ENCODE measurements around the gene DNAJC17.
A peak's percentile ranks its signal among the peaks of the same experiment; 100 is the strongest.

DNAJC17 gene

GRCh38 chr15:40768521-40769273, 38.6 kb downstream of the DNAJC17 start:
- DNase-seq (ENCODE audit: extremely low read depth in 1 of 2, low read depth in 1 of 2), result no peak

- no peak for DNase-seq (ENCODE audit: extremely low read depth in 1 of 2, low read depth in 1 of 2)
These were observed 39.3 kb downstream of the DNAJC17 start for GRCh38 chr15:40767838-40768500.

DNA sequence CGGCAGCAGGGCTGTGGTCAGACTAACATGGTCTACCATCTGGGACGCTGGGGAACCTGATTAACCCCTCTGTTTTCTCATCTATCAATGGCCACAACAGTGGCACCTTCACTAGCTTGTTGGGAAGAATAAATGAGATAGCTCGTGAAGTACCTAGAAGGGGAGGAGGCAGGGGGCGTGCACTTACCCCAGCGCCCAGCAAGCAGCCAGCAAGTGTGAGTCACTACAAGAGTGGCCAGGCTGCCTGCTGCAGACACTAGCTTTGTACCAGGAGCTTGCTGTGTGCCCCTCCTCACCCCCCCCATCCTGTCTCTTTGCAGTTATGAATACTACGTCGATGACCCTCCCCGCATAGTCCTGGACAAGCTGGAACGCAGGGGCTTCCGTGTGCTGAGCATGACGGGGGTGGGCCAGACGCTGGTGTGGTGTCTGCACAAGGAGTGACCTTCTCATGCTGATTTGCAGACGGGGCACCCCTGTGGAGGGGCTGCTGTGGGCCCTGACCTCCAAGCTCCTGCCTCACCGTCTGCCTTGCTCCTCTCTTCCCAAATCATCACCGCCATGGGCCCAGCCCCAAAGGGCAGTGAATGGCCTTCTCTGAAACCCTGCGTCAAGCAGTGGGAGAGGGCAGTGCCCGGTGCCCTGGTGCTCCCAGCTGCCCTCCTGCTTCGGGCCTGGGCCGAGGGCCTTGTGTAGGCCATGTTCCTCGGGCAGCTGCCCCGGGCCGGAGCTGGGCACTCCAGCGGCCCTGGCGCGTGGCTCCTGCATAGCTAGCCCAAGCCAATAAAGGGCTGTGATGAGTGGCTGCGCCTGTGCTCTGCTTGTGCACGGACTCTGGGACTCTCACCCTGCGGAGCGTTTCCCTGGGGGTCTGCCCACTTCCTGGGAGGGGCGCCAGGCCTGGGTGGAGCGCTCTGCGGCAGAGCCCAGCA, 40.1 kb downstream of the DNAJC17 start:
- no peak for DNase-seq (ENCODE audit: extremely low read depth in 1 of 2, low read depth in 1 of 2)

GRCh38 chr15:40766194-40766815, 41.0 kb downstream of the DNAJC17 start:
- DNase-seq (ENCODE audit: extremely low read depth in 1 of 2, low read depth in 1 of 2), result no peak

DNA sequence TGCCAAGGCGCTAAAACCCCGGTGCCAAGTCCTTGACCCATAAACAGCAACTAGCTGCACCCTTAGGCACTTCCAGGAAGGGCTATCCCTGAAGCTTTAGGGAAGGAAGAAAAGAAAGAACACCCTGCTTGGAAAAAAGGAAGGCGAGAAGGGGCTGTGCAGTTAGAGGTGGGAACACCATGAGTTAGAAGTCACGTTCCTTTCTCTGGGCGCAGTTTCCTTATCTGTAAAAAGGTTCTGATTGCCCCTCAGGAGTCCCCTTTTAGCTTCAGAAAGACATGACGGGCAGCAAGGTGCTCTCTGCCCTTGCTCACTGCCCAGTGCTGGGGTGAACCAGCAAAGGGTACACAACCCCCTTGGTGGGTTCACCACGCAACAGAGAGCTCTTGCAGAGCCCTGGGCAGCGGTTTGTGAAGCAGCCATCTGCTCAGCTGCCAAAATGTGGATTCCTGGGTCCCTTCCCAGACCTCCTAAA, 42.6 kb downstream of the DNAJC17 start:
- DNase-seq (ENCODE audit: extremely low read depth in 1 of 2, low read depth in 1 of 2), result no peak

- DNase-seq (ENCODE audit: extremely low read depth in 1 of 2, low read depth in 1 of 2), result no peak
These were observed 43.3 kb downstream of the DNAJC17 start, which contains the start of gene GCHFR for GRCh38 chr15:40763801-40764628. Gene GCHFR (plus strand): TSS chr15:40764068. CDS start chr15:40764181, 113 bp downstream.

GRCh38 chr15:40762919-40763800, 44.1 kb downstream of the DNAJC17 start:
- no peak for DNase-seq (ENCODE audit: extremely low read depth in 1 of 2, low read depth in 1 of 2)

GRCh38 chr15:40759961-40760360, 47.3 kb downstream of the DNAJC17 start:
- no peak for DNase-seq (ENCODE audit: extremely low read depth in 1 of 2, low read depth in 1 of 2)

GRCh38 chr15:40756938-40757337, 50.3 kb downstream of the DNAJC17 start:
- no peak for DNase-seq (ENCODE audit: extremely low read depth in 1 of 2, low read depth in 1 of 2)

- no peak for DNase-seq (ENCODE audit: extremely low read depth in 1 of 2, low read depth in 1 of 2)
These were observed 51.5 kb downstream of the DNAJC17 start for GRCh38 chr15:40755812-40756208.

DNA sequence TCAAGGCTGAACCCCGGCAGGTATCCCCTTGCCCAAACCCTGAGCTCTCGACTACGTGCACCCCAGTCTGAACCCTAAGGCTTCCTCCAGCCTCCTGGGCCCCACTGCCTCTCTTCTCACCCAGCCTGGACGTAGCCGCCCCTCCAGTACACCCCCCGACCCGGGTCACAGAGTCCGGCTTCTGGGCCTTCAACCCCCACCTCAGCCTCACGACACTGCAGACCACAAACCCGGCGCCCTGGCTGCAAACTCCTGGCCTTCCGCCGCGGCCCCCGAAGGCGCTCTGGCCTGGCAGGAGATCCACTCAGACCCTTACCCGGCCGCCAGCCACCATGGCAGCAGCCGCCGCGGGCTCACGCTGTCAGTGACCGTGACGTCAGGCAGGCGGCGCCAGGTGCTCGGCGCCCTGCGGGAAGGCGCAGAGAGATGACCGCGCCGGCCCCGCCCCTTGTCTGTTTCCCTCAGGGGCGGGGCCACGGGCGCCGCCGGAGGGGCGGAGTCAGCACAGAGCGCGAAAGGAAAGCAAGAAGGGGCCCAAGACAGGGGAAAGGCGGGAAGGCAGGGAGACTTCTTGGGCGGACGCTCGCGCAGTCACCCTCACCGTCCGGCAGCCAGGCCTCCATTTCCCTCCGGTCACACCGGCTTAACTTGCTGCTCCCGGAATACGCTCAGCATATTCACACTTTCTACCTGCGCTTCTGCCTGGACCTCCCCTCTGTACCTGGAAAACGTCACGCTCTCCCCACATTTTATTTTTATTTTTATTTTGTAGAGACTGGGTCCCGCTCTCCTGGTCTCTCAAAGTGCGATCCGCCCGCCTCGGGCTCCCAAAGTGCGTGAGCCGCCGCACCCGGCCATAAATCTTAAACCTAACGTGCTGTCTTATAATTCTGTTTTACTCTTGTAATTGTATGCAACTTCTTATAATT, 52.1 kb downstream of the DNAJC17 start, which contains the start of gene RMDN3:
Gene RMDN3, minus strand, starts transcription at position 372 of the 929 bp plus-strand sequence. CDS start 471 bp downstream, outside the sequence.
- DNase-seq (ENCODE audit: extremely low read depth in 1 of 2, low read depth in 1 of 2), result peak; percentile 84 to 86

DNA sequence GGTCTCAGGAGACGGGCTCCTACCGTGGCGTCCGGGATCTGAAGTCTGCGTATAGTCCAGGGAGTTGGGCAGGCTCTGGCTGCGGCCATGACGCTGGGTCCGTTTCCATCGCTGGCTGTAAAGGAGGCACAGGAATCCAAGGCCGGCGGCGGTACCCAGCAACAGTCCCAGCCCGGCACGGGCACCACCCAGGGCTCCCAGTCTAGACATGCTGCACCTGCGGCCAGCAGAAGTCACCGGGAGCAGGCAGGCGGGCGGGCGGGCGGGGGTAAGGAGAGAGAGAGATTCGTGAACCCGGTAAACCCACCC, 52.7 kb downstream of the DNAJC17 start:
- no peak for DNase-seq (ENCODE audit: extremely low read depth in 1 of 2, low read depth in 1 of 2)

DNA sequence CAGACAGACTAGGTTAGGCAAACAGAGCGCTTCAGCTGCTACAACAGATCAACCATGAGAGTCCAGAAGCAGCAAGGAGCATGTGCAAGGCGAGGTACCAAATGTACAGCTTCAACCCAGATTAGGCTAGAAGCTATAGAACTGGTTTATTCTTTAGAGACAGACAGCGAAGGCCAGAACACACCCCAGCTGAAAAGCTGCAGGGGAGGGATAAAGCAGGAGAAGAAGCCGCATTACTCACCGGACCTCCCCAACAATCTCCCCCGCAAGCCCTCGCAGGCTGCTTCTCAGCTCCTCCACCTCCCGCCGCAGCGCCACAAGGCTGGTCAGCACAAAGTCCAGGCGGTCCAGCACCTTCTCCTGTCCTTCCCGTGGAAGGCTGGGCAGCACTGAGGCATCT, 55.5 kb downstream of the DNAJC17 start:
- DNase-seq (ENCODE audit: extremely low read depth in 1 of 2, low read depth in 1 of 2), result no peak

DNA sequence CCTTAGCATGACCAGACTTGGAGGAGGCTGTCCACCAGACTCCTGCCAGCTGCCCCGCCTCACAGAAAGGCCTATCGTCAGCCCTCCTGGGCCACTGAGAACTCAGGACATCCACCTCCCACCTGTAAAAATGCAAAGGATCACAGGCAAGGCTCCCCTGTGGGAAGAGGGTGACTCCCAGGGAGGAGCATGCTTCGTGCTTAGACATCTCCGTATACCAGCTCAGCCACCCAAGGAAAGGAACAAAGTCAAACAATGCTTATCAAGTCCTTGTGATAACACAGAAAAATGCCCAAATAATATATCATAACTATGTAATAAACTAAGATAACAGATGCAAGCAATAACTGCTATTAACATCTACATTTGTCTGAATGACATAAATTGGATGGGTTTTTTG, 56.4 kb downstream of the DNAJC17 start:
- no peak for DNase-seq (ENCODE audit: extremely low read depth in 1 of 2, low read depth in 1 of 2)

DNA sequence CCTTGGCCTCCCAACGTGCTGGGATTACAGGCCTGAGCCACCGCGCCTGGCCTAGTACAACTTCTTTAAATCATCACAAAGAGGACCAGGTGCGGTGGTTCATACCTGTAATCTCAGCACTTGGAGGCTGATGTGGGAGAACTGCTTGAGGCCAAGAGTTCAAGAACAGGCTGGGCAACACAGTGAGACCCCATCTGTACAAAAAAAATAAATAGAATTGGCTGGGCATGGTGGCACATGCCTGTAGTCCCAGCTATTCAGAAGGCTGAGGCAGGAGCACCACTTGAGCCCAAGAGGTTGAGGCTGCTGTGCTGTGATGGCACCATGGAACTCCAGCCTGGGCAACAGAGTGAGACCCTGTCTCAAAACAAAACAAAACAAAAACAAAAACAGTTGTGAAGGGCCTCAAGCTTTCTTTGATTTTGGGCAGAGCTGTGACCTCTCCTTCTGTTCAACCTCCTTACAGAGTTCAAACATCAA, 58.1 kb downstream of the DNAJC17 start:
- DNase-seq (ENCODE audit: extremely low read depth in 1 of 2, low read depth in 1 of 2), result no peak

DNA sequence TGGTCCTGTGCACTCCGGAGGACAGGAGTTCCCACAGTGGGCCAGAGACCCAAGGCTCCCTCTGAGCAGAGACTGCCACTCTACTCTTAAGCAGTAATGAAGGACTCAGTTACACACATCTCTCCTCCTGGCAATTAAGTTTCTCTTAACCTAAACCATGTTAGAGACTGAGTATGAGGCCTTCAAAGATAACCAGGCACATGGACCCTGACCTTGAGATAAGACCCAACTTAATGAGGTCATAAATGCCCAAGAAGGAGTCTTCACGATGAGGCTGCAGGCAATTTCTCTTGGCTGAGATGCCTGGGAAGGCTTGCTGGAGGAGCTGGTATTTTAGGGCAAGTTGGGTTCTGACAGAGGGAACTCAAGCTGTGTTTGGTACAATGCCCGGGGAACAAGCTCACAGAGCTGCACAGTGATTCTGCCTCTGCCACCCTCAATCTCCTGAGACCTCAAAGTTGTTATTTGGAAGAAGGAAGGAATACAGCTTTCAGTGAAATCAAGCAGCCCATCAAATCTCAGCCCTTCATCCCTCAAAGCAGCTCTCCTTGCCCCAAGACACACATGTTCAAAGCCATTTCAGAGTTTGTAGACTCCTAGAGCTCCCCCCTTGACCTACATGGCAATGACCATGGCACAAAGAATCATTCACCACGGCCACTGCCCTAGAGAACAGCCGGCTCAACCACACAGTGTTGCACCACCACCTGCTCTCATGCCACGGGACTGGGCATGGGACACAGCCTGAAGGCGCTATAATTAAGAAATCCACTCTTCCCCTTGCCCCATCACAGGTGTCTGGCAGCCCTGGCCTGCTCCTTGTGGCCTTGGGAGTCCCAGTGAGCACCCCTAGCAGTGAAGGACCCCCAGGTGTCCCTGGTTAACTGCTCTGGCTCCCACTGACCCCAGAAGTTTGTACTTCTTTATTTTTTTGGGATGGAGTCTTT, 59.3 kb downstream of the DNAJC17 start:
- no peak for DNase-seq (ENCODE audit: extremely low read depth in 1 of 2, low read depth in 1 of 2)
